Endothelial cell of umbilical vein (primary cell): ENCODE data around the gene GNG3. TPM values are rescaled to one million over a fixed set of nuclear protein-coding genes. Genes with fewer than 3 reads are reported as not detected.

Source experiments
- BruUV-seq: library from RNA; stranded (reverse); fragments of 400-500 nt; replicated peaks from 2 replicates; lab custom pipeline; 2021; lab: Mats Ljungman, UMichigan
- CTCF ChIA-PET: fragments of 300-600, 350-600 bp; sonication (Branson Sonifier 250); formaldehyde crosslinking; loops from one replicate; lab custom pipeline; 2021; ENCODE audit warnings: antibody characterized with exemption, inconsistent platforms; lab: Charles Lee
- POLR2A ChIA-PET: fragments of 300-600, 350-600 bp; sonication (Branson Sonifier 250); formaldehyde crosslinking; loops from one replicate; lab custom pipeline; 2021; ENCODE audit warnings: antibody characterized with exemption, inconsistent platforms; lab: Charles Lee
- DNase-seq: peaks from one replicate; pipeline ENCODE4 v3.0.0-alpha.2; 2011; ENCODE audit warnings: low read depth, low spot score
- FAIRE-seq: peaks from 2 replicates; lab custom pipeline; 2011; peaks lifted over from hg19 to GRCh38; lab: Jason Lieb, UNC
- H2AFZ ChIP-seq: 2 replicates; pipeline ENCODE4 v1.6.0; 2012; ENCODE audit warnings: low read depth, low read length, control low read depth, inconsistent platforms
- H3K27ac ChIP-seq: 2 replicates; pipeline ENCODE4 v1.5.1; 2011; ENCODE audit warnings: low read depth, mild to moderate bottlenecking, control low read depth, low read length, moderate library complexity; ENCODE audit not compliant: insufficient read depth
- H3K27me3 ChIP-seq, 2 experiments: 2 replicates each; pipeline versions ENCODE4 v1.6.0 to v1.6.1; 2011; ENCODE audit warnings: low read length in 2 of 2, mixed read lengths in 1 of 2; ENCODE audit not compliant: control insufficient read depth in 2 of 2, insufficient read depth in 2 of 2
- H3K36me3 ChIP-seq, 2 experiments: 2 replicates in 1 of 2; 3 replicates in 1 of 2; pipeline ENCODE4 v1.5.1; 2011; ENCODE audit warnings: low read length in 2 of 2, mild to moderate bottlenecking in 1 of 2, moderate library complexity in 1 of 2; ENCODE audit not compliant: control insufficient read depth in 2 of 2, insufficient read depth in 2 of 2; ENCODE audit errors: extremely low read depth in 1 of 2
- H3K4me1 ChIP-seq: 3 replicates; pipeline ENCODE4 v1.5.1; 2011; ENCODE audit warnings: mild to moderate bottlenecking, low read length; ENCODE audit not compliant: control insufficient read depth, insufficient read depth; ENCODE audit errors: extremely low read depth
- H3K4me2 ChIP-seq: 2 replicates; pipeline ENCODE4 v1.6.1; 2011; ENCODE audit warnings: low read length, control low read depth, mixed read lengths; ENCODE audit not compliant: insufficient read depth
- H3K4me3 ChIP-seq, 3 experiments: fragments of 200-600 bp in 1 of 3; sonication (generic), shearing (Covaris generic) in 1 of 3; replicated peaks in 1 of 3; 2 replicates each; pipeline ENCODE4 v1.5.1; 2011 to 2016; ENCODE audit warnings: control low read depth in 3 of 3, low read length in 3 of 3, mild to moderate bottlenecking in 2 of 3, inconsistent platforms in 1 of 3, low read depth in 1 of 3, moderate library complexity in 1 of 3; ENCODE audit not compliant: insufficient read depth in 1 of 3
- H3K79me2 ChIP-seq: 2 replicates; pipeline ENCODE4 v1.6.0; 2012; ENCODE audit warnings: low read length, inconsistent platforms; ENCODE audit not compliant: control insufficient read depth, insufficient read depth
- H3K9ac ChIP-seq: replicated peaks from 2 replicates; pipeline ENCODE3; 2011; ENCODE audit warnings: low read length, control low read depth; ENCODE audit not compliant: insufficient read depth; ENCODE audit errors: extremely low read depth
- H3K9me1 ChIP-seq: replicated peaks from 3 replicates; pipeline ENCODE4 v1.6.0; 2011; ENCODE audit warnings: mild to moderate bottlenecking, low read length; ENCODE audit not compliant: control insufficient read depth, insufficient read depth; ENCODE audit errors: extremely low read depth
- H3K9me3 ChIP-seq: replicated peaks from 2 replicates; pipeline ENCODE4 v1.5.1; 2012; ENCODE audit warnings: low read length, inconsistent platforms; ENCODE audit not compliant: control insufficient read depth, insufficient read depth
- H4K20me1 ChIP-seq: replicated peaks from 2 replicates; pipeline ENCODE3; 2011; ENCODE audit warnings: mild to moderate bottlenecking, low read length; ENCODE audit not compliant: control insufficient read depth, insufficient read depth; ENCODE audit errors: extremely low read depth
- EZH2 ChIP-seq: IDR thresholded peaks from 2 replicates; pipeline ENCODE4 v1.6.1; 2012; ENCODE audit warnings: borderline replicate concordance, low read depth, mild to moderate bottlenecking, moderate library complexity, low read length, inconsistent platforms; ENCODE audit not compliant: severe bottlenecking
- FOS ChIP-seq: IDR thresholded peaks from 2 replicates; pipeline ENCODE4 v1.6.1; 2011; ENCODE audit warnings: mild to moderate bottlenecking, low read length, moderate library complexity, borderline replicate concordance; ENCODE audit not compliant: insufficient read depth
- GATA2 ChIP-seq: IDR thresholded peaks from 2 replicates; pipeline ENCODE4 v1.7.0; 2011; ENCODE audit warnings: low read depth, mild to moderate bottlenecking, moderate library complexity, mixed read lengths, low read length; ENCODE audit not compliant: insufficient read length, insufficient read depth
- JUN ChIP-seq: IDR thresholded peaks from 2 replicates; pipeline ENCODE4 v1.6.1; 2011; ENCODE audit warnings: borderline replicate concordance, low read depth; ENCODE audit not compliant: insufficient read length, insufficient read depth
- POLR2A ChIP-seq: IDR thresholded peaks from 2 replicates; pipeline ENCODE4 v1.6.1; 2012; ENCODE audit warnings: low read depth, mild to moderate bottlenecking, control low read depth, low read length
- POLR2AphosphoS5 ChIP-seq: IDR thresholded peaks from 2 replicates; pipeline ENCODE4 v1.6.1; 2012; ENCODE audit warnings: low read depth, mild to moderate bottlenecking, control low read depth, low read length, moderate library complexity; ENCODE audit not compliant: insufficient read depth
- dilution Hi-C: fragments of 300-500 bp; cut with MboI; formaldehyde crosslinking; loops from one replicate; pipeline ENCODE4 v1.15.0; 2019; ENCODE audit warnings: low sequenced_read_pairs; ENCODE audit not compliant: extremely low pct_ligation_motif_present
- intact Hi-C: fragments of 100-400 bp; cut with micrococcal nuclease; formaldehyde crosslinking; loops from one replicate; pipeline ENCODE4 v1.10.0; 2022
- polyA plus RNA-seq, 4 experiments: library from polyadenylated mRNA; depleted of rRNA in 3 of 4; stranded (reverse) in 3 of 4; unstranded in 1 of 4; fragments of >200 nt; gene quantifications; 2 replicates each; pipeline versions ENCODE4 v1.2.1 to v1.2.3, GENCODE V29; 2011 to 2012; ENCODE audit warnings: missing spikeins in 1 of 4
- total RNA-seq: library from RNA; stranded (reverse); gene quantifications from 2 replicates; pipeline ENCODE4 v1.2.3, GENCODE V29; 2021
- TF ChIP-seq, protein P1 (sequence below): IDR thresholded peaks from 2 replicates; pipeline ENCODE4 v1.6.1; 2011; ENCODE audit not compliant: insufficient read depth, insufficient read length
- TF ChIP-seq, protein P2 (sequence below), 2 donors: IDR thresholded peaks; 1 replicate in 1 of 2; 2 replicates in 1 of 2; pipeline ENCODE4 v1.5.1; 2011; ENCODE audit warnings: low read length in 2 of 2, mild to moderate bottlenecking in 2 of 2, moderate library complexity in 2 of 2, control low read depth in 1 of 2, inconsistent platforms in 1 of 2, low read depth in 1 of 2; ENCODE audit not compliant: insufficient read depth in 1 of 2; ENCODE audit errors: extremely low read depth in 1 of 2

Gene GNG3
- total and polyA plus RNA-seq, 2 donors (not counting 3 experiments of a cell fraction or from before 2014, with no cell fraction given), result not detected

DNA sequence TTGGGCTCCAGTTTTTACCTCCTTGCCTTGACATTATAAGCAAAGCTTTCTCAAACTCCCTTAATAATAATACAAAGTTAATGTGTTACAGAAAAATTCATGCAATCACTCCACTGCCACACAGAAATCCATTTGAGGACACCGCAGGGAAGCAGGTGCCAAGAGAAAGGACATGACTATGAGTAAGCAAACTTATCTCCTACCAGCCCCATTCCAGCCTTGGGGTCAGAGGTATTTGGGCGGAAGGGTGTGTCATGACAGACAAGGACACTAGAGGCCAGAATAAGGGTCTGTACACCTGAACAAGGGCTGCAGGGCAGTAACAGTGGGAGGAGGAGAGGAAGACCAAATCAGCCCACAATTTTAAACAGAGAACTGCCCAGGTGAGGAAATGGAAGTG lies 5.9 kb downstream of the GNG3 start:
- no peak for TF ChIP-seq GATA2
- no peak for TF ChIP-seq EZH2
- no peak for TF ChIP-seq POLR2A
- no peak for TF ChIP-seq FOS
- no peak for TF ChIP-seq POLR2AphosphoS5
- TF ChIP-seq, protein P1, sequence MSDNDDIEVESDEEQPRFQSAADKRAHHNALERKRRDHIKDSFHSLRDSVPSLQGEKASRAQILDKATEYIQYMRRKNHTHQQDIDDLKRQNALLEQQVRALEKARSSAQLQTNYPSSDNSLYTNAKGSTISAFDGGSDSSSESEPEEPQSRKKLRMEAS, result no peak
- TF ChIP-seq, protein P2, sequence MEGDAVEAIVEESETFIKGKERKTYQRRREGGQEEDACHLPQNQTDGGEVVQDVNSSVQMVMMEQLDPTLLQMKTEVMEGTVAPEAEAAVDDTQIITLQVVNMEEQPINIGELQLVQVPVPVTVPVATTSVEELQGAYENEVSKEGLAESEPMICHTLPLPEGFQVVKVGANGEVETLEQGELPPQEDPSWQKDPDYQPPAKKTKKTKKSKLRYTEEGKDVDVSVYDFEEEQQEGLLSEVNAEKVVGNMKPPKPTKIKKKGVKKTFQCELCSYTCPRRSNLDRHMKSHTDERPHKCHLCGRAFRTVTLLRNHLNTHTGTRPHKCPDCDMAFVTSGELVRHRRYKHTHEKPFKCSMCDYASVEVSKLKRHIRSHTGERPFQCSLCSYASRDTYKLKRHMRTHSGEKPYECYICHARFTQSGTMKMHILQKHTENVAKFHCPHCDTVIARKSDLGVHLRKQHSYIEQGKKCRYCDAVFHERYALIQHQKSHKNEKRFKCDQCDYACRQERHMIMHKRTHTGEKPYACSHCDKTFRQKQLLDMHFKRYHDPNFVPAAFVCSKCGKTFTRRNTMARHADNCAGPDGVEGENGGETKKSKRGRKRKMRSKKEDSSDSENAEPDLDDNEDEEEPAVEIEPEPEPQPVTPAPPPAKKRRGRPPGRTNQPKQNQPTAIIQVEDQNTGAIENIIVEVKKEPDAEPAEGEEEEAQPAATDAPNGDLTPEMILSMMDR (IDR thresholded peaks at IDR 0.05; ENCODE audit: extremely low read depth in 1 of 2, insufficient read depth in 1 of 2, low read depth in 1 of 2, low read length in 2 of 2), result no peak
- TF ChIP-seq JUN, result no peak
- no peak overlapping the region for H3K27ac ChIP-seq
- no peak overlapping the region for H2AFZ ChIP-seq
- no peak for FAIRE-seq
- no peak for DNase-seq
- peaks cover 20% of the 10 kb centered on the region for H3K79me2 ChIP-seq
- no TSS peak for BruUV-seq
- no peaks in the 10 kb centered on the region for H3K9me3 ChIP-seq
- dilution Hi-C loops, result no loop called here
- CTCF ChIA-PET, result interaction anchor here (0.7 to 1.2 kb wide), 2 partner anchors 11 to 289 kb away, joined by 3 read pairs; no protein-coding TSS in a partner anchor
- peaks cover 31 to 39% of the 10 kb centered on the region in 2 experiments for H3K36me3 ChIP-seq
- intact Hi-C loops, result no loop called here
- no peak overlapping the region for H3K4me2 ChIP-seq
- H3K4me1 ChIP-seq, result peaks cover 12% of the 10 kb centered on the region
- no peak overlapping the region for H3K4me3 ChIP-seq
- POLR2A ChIA-PET, result no interaction called here
- no peaks in the 10 kb centered on the region for H3K9me1 ChIP-seq
- no peaks in the 10 kb centered on the region for H4K20me1 ChIP-seq
- H3K9ac ChIP-seq, result no peak overlapping the region
- no peaks in the 10 kb centered on the region for H3K27me3 ChIP-seq
